CD14-positive monocyte (primary cell): ENCODE measurements around the gene KCNJ2. TPM values are rescaled to one million over a fixed set of nuclear protein-coding genes. Genes with fewer than 3 reads are reported as not detected.

Experiments
- DNase-seq, 3 donors: peaks; one replicate each; pipeline ENCODE4 v3.0.0-alpha.2; 2011 to 2022
- H2AFZ ChIP-seq: 2 replicates; pipeline ENCODE4 v1.6.0; 2012; ENCODE audit warnings: mild to moderate bottlenecking, low read depth, low read length, inconsistent platforms; ENCODE audit not compliant: insufficient read depth, poor library complexity, severe bottlenecking
- H3K27ac ChIP-seq, 2 donors: 1 replicate in 1 of 2; 2 replicates in 1 of 2; pipeline ENCODE4 v1.5.1; 2012 to 2013; ENCODE audit warnings: low read length in 2 of 2, control low read depth in 1 of 2, inconsistent platforms in 1 of 2, low read depth in 1 of 2, mild to moderate bottlenecking in 1 of 2
- H3K27me3 ChIP-seq, 2 donors: one replicate each; pipeline versions ENCODE4 v1.6.0 to v1.6.1; 2011 to 2013; ENCODE audit warnings: low read length in 2 of 2; ENCODE audit not compliant: control insufficient read depth in 2 of 2, insufficient read depth in 2 of 2
- H3K36me3 ChIP-seq, 2 donors: replicated peaks in 1 of 2; 1 replicate in 1 of 2; 2 replicates in 1 of 2; pipeline versions ENCODE4 v1.5.1 to v1.6.1; 2012 to 2013; ENCODE audit warnings: low read length in 2 of 2, control low read depth in 1 of 2, inconsistent platforms in 1 of 2, mild to moderate bottlenecking in 1 of 2; ENCODE audit not compliant: insufficient read depth in 2 of 2, control insufficient read depth in 1 of 2
- H3K4me1 ChIP-seq, 2 donors: 1 replicate in 1 of 2; 2 replicates in 1 of 2; pipeline versions ENCODE4 v1.5.1 to v1.6.1; 2012 to 2013; ENCODE audit warnings: low read length in 2 of 2, control low read depth in 1 of 2, inconsistent platforms in 1 of 2, mild to moderate bottlenecking in 1 of 2, moderate library complexity in 1 of 2; ENCODE audit not compliant: insufficient read depth in 2 of 2, control insufficient read depth in 1 of 2
- H3K4me2 ChIP-seq: replicated peaks from 2 replicates; pipeline ENCODE3; 2012; ENCODE audit warnings: low read length, moderate library complexity, mild to moderate bottlenecking; ENCODE audit not compliant: poor library complexity, severe bottlenecking; ENCODE audit errors: extremely low read depth
- H3K4me3 ChIP-seq, 3 experiments: fragments of 200-600 bp in 1 of 3; sonication (generic) in 1 of 3; replicated peaks in 1 of 3; 1 replicate in 2 of 3; 2 replicates in 1 of 3; pipeline ENCODE4 v1.5.1; 2011 to 2013; ENCODE audit warnings: low read length in 3 of 3, mild to moderate bottlenecking in 3 of 3, control low read depth in 2 of 3, low read depth in 2 of 3, inconsistent platforms in 1 of 3, moderate library complexity in 1 of 3
- H3K79me2 ChIP-seq: 2 replicates; pipeline ENCODE4 v1.6.0; 2012; ENCODE audit warnings: mild to moderate bottlenecking, control low read depth, inconsistent platforms, low read length, moderate library complexity; ENCODE audit not compliant: insufficient read depth
- H3K9ac ChIP-seq: 2 replicates; pipeline ENCODE4 v1.6.0; 2017; ENCODE audit warnings: low read length, mild to moderate bottlenecking; ENCODE audit not compliant: insufficient read depth, poor library complexity, severe bottlenecking
- H3K9me3 ChIP-seq, 2 donors: replicated peaks in 1 of 2; 1 replicate in 1 of 2; 2 replicates in 1 of 2; pipeline versions ENCODE4 v1.5.1 to v1.6.1; 2012 to 2013; ENCODE audit warnings: low read length in 2 of 2, control low read depth in 1 of 2; ENCODE audit not compliant: control insufficient read depth in 1 of 2, insufficient read depth in 1 of 2
- H4K20me1 ChIP-seq: 2 replicates; pipeline ENCODE4 v1.6.0; 2012; ENCODE audit warnings: mild to moderate bottlenecking, low read length, control low read depth, moderate library complexity; ENCODE audit not compliant: insufficient read depth
- H3K27ac Mint-ChIP-seq, 7 donors: one replicate each; pipeline ENCODE4 v1.8.0; 2020; ENCODE audit warnings: mild to moderate bottlenecking in 7 of 7, mixed read lengths in 7 of 7, moderate library complexity in 6 of 7, inconsistent platforms in 2 of 7
- H3K27me3 Mint-ChIP-seq, 3 donors: one replicate each; pipeline ENCODE4 v1.8.0; 2021 to 2022; ENCODE audit warnings: low read depth in 3 of 3, mild to moderate bottlenecking in 3 of 3, mixed read lengths in 3 of 3, moderate library complexity in 3 of 3, inconsistent platforms in 1 of 3
- H3K36me3 Mint-ChIP-seq, 2 donors: one replicate each; pipeline ENCODE4 v1.8.0; 2020; ENCODE audit warnings: mixed read lengths in 2 of 2, inconsistent platforms in 1 of 2, mild to moderate bottlenecking in 1 of 2
- H3K4me1 Mint-ChIP-seq: one replicate; pipeline ENCODE4 v1.8.0; 2020; ENCODE audit warnings: mild to moderate bottlenecking, mixed read lengths
- H3K4me3 Mint-ChIP-seq, 2 donors: one replicate each; pipeline ENCODE4 v1.8.0; 2020; ENCODE audit warnings: mild to moderate bottlenecking in 2 of 2, mixed read lengths in 2 of 2, moderate library complexity in 1 of 2
- H3K9me3 Mint-ChIP-seq, 7 donors: one replicate each; pipeline ENCODE4 v1.8.0; 2020 to 2022; ENCODE audit warnings: mixed read lengths in 7 of 7, mild to moderate bottlenecking in 6 of 7, moderate library complexity in 6 of 7, inconsistent platforms in 2 of 7
- WGBS: methylation state at CpG from one replicate; pipeline ENCODE4 v1.1.5; 2013; ENCODE audit warnings: missing lambda C conversion rate; ENCODE audit not compliant: insufficient coverage; 5-methylcytosine and 5-hydroxymethylcytosine counted together
- intact Hi-C, 2 donors: fragments of 100-400 bp; cut with micrococcal nuclease; formaldehyde crosslinking; loops; one replicate each; pipeline versions ENCODE4 v1.15.0 to v1.15.1; 2023
- polyA plus RNA-seq, 3 donors: library from polyadenylated mRNA; depleted of rRNA in 1 of 3; unstranded in 2 of 3; stranded (reverse) in 1 of 3; fragments of 300-500 nt in 2 of 3; fragments of >200 nt in 1 of 3; fragmentation: Illumina TruSeq in 2 of 3; gene quantifications; 1 replicate in 2 of 3; 2 replicates in 1 of 3; pipeline ENCODE4 v1.2.3, GENCODE V29; 2012 to 2021
- TF ChIP-seq, protein P1 (sequence below): fragments of 200-600 bp; IDR thresholded peaks from one replicate; pipeline ENCODE4 v1.8.0; 2022; ENCODE audit warnings: antibody characterized with exemption, mild to moderate bottlenecking

KCNJ2 gene
- polyA plus RNA-seq, 3 donors = 0.37 to 2.0 (median 1.7) TPM

DNA sequence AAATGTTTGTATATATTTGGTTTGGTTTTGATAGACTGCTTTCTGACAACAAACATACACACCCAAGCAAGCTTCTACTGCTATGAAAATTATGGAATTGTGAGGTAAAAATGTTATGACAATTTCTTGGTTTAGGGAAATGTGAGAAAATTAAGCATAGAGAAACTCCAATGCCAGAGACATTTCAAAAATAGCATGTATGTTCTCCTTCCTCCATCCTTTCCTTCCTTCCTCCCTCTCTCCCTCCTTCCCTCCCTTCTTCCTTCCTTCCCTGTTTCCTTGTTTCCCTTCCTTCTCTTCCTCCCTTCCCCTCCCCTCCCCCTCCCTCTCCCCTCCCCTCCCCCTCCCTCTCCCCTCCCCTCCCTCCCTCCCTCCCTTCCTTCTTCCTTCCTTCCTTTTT, 14.9 kb downstream of the KCNJ2 start:
- H3K9me3 Mint-ChIP-seq = peaks cover 0 to 2% (median 0%) of the 10 kb centered on the region in 7 donors
- Histone ChIP-seq H3K4me3 (no peak overlapping the region), H3K36me3 (peaks cover 0 to 12% of the 10 kb centered on the region in 2 donors), H3K9me3 (no peaks in the 10 kb centered on the region), H4K20me1 (peaks cover 34% of the 10 kb centered on the region), H2AFZ (no peak overlapping the region), H3K9ac (no peak overlapping the region), H3K79me2 (peaks cover under 1% of the 10 kb centered on the region), H3K27me3 (no peaks in the 10 kb centered on the region), H3K27ac (no peak overlapping the region), H3K4me2 (no peak overlapping the region), H3K4me1 (no peaks in the 10 kb centered on the region)
- H3K4me1 Mint-ChIP-seq = peaks cover 3% of the 10 kb centered on the region
- intact Hi-C loops = no loop called here
- DNase-seq = no peak
- peaks cover 7 to 11% of the 10 kb centered on the region in 2 donors for H3K36me3 Mint-ChIP-seq
- TF ChIP-seq, protein P1, sequence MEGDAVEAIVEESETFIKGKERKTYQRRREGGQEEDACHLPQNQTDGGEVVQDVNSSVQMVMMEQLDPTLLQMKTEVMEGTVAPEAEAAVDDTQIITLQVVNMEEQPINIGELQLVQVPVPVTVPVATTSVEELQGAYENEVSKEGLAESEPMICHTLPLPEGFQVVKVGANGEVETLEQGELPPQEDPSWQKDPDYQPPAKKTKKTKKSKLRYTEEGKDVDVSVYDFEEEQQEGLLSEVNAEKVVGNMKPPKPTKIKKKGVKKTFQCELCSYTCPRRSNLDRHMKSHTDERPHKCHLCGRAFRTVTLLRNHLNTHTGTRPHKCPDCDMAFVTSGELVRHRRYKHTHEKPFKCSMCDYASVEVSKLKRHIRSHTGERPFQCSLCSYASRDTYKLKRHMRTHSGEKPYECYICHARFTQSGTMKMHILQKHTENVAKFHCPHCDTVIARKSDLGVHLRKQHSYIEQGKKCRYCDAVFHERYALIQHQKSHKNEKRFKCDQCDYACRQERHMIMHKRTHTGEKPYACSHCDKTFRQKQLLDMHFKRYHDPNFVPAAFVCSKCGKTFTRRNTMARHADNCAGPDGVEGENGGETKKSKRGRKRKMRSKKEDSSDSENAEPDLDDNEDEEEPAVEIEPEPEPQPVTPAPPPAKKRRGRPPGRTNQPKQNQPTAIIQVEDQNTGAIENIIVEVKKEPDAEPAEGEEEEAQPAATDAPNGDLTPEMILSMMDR = no peak
- peaks cover 0 to 4% (median 2%) of the 10 kb centered on the region in 3 donors for H3K27me3 Mint-ChIP-seq
- peak overlapping the region in 2 of 7 donors; percentile 19 to 35 for H3K27ac Mint-ChIP-seq
- H3K4me3 Mint-ChIP-seq = no peak overlapping the region

DNA sequence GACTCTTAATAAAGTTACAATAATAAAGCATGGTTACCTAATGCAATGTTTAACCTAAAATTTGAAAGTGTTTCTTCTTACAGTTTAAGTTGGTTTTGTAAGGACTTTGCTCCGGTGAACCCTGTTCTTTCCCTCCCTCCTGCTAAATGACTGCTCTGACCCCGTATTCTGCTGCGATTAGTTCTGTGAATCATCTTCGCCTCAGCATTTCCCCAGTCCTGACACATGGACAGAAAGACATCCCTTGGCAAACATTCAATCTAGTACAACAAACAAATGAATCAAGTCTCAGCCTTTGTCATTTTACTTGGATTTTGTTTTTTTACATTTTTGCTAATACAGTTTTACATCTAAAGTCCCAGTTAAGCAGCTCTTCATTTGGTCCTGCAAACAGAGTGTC, 15.4 kb downstream of the KCNJ2 start:
- Histone ChIP-seq H3K9ac (no peak overlapping the region), H3K36me3 (peaks cover 0 to 7% of the 10 kb centered on the region in 2 donors), H3K4me1 (no peaks in the 10 kb centered on the region), H3K79me2 (no peaks in the 10 kb centered on the region), H3K27ac (no peak overlapping the region), H3K4me2 (no peak overlapping the region), H3K9me3 (no peaks in the 10 kb centered on the region), H3K27me3 (no peaks in the 10 kb centered on the region), H4K20me1 (peaks cover 28% of the 10 kb centered on the region), H2AFZ (no peak overlapping the region), H3K4me3 (no peak overlapping the region)
- WGBS = 100% methylated on average over 1 of the region's 4 CpGs
- Mint-ChIP-seq H3K27ac (peak overlapping the region in 4 of 7 donors; percentile 35 to 70 (median 50)), H3K27me3 (peaks cover 0 to 4% (median 2%) of the 10 kb centered on the region in 3 donors), H3K9me3 (peaks cover 0 to 2% (median 0%) of the 10 kb centered on the region in 7 donors), H3K4me3 (no peak overlapping the region), H3K36me3 (peaks cover 2 to 5% of the 10 kb centered on the region in 2 donors), H3K4me1 (peaks cover 3% of the 10 kb centered on the region)
- intact Hi-C loops = no loop called here
- no peak for DNase-seq
- TF ChIP-seq, protein P1 = no peak
